AG04449 (cell line): Measurements from ENCODE around the gene OPN5.

Source experiments
- CTCF ChIA-PET: fragments of 350-600 bp; formaldehyde crosslinking; extraction: SDS; loops from one replicate; lab custom pipeline; 2021; ENCODE audit warnings: antibody characterized with exemption; lab: Yijun Ruan, JAX
- POLR2A ChIA-PET: fragments of 400-600, 350-600 bp; formaldehyde crosslinking; extraction: SDS; loops from one replicate; lab custom pipeline; 2020; ENCODE audit warnings: antibody characterized with exemption, inconsistent platforms; lab: Yijun Ruan, JAX
- DNase-seq: peaks from one replicate; pipeline ENCODE4 v3.0.0-alpha.2; 2010; ENCODE audit warnings: low read depth, low spot score
- H3K4me3 ChIP-seq: 2 replicates; pipeline ENCODE4 v1.5.1; 2011; ENCODE audit warnings: low read depth, mild to moderate bottlenecking, control low read depth, low read length
- TF ChIP-seq, protein P1 (sequence below): IDR thresholded peaks from one replicate; pipeline ENCODE4 v1.5.1; 2011; ENCODE audit warnings: mild to moderate bottlenecking, moderate library complexity, low read length, control low read depth, inconsistent platforms; ENCODE audit not compliant: insufficient read depth; ENCODE audit errors: missing control alignments

OPN5 gene

GRCh38 chr6:47819461-47819860, 37.6 kb downstream of the OPN5 start:
- DNase-seq, result no peak
- CTCF ChIA-PET, result no interaction called here
- TF ChIP-seq, protein P1, sequence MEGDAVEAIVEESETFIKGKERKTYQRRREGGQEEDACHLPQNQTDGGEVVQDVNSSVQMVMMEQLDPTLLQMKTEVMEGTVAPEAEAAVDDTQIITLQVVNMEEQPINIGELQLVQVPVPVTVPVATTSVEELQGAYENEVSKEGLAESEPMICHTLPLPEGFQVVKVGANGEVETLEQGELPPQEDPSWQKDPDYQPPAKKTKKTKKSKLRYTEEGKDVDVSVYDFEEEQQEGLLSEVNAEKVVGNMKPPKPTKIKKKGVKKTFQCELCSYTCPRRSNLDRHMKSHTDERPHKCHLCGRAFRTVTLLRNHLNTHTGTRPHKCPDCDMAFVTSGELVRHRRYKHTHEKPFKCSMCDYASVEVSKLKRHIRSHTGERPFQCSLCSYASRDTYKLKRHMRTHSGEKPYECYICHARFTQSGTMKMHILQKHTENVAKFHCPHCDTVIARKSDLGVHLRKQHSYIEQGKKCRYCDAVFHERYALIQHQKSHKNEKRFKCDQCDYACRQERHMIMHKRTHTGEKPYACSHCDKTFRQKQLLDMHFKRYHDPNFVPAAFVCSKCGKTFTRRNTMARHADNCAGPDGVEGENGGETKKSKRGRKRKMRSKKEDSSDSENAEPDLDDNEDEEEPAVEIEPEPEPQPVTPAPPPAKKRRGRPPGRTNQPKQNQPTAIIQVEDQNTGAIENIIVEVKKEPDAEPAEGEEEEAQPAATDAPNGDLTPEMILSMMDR, result no peak
- H3K4me3 ChIP-seq, result no peak overlapping the region
- POLR2A ChIA-PET, result no interaction called here

GRCh38 chr6:47822856-47823554, 41.2 kb downstream of the OPN5 start:
- no peak for DNase-seq
- TF ChIP-seq, protein P1, result no peak
- ChIA-PET POLR2A (interaction anchor here (0.7 kb wide), 1 partner anchor 1630 kb away, joined by 3 read pairs; no protein-coding TSS in a partner anchor), CTCF (no interaction called here)
- no peak overlapping the region for H3K4me3 ChIP-seq

GRCh38 chr6:47832386-47833100, 50.7 kb downstream of the OPN5 start:
- POLR2A ChIA-PET, result no interaction called here
- TF ChIP-seq, protein P1, result no peak
- CTCF ChIA-PET, result no interaction called here
- H3K4me3 ChIP-seq, result no peak overlapping the region
- DNase-seq, result no peak

DNA sequence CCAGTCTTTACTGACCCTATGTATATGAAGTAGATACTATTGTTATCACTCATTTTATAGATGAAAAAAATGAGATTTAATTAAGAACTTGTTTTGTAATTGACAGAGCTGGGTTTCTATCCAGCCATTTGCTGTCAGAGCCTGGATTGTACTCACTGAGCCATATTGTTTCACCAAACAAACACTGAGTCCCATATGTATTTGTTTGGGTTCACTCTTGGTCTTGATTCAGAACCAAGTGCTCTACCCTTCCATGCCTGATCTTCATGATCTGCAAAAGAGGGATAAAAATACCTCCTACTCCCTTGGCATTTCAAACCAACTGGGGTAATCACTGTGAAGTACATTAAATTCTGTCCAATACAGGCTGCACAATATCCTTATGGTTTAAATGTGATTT, 52.4 kb downstream of the OPN5 start:
- no peak for DNase-seq
- no peak overlapping the region for H3K4me3 ChIP-seq
- POLR2A ChIA-PET, result no interaction called here
- TF ChIP-seq, protein P1, result no peak
- CTCF ChIA-PET, result no interaction called here

DNA sequence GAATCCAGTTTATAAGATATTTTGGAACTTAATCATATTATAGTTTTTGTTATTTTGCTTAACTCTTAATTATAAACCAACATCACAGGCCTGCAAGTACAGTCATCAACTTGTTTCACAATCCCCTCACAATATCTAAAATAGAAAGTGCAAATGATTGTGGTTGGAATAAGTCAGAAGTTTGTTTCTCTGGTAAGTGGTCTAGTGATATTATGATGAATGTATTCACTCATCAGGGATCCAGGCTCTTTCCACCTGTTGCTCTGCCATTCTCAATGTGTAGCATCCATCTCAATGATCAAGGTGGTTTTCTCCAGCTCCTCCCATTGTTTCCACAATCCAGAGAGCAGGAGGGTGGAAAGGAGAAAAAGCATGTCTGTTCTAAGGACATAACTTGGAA, 54.2 kb downstream of the OPN5 start:
- TF ChIP-seq, protein P1, result no peak
- H3K4me3 ChIP-seq, result no peak overlapping the region
- DNase-seq, result no peak
- ChIA-PET CTCF (no interaction called here), POLR2A (no interaction called here)

DNA sequence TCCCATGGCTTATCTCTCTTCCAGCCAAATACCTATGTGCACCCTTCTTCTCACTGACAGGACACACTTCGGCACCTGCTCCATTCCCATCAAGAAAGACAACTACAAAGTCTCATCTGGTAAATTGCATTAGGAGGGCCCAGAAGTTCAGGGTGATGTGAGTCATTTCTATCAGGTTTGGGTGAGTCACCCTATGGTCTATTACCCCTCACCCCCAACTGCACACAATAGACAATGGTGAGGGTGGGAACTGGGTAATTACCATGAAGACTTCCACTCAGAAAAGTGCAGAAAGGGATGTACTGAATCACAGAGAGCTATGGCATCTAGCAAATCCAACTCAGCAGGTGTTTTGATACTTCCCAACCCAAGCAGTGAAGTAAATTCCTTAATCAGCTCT, 54.8 kb downstream of the OPN5 start:
- no peak for DNase-seq
- TF ChIP-seq, protein P1, result no peak
- ChIA-PET POLR2A (no interaction called here), CTCF (no interaction called here)
- H3K4me3 ChIP-seq, result no peak overlapping the region
